ENCODE measurements around the gene PTTG1IP2.

Gene PTTG1IP2

GRCh38 chr7:90469554-90469953, at the start of gene PTTG1IP2:
TSS of gene PTTG1IP2 (plus strand) at chr7:90469639. CDS start at chr7:90469787, 148 bp downstream.
- no peak for DNase-seq (ENCODE audit: low spot score)
- in situ Hi-C loops (cut with MboI; ENCODE audit: low pct_unique_long_range_greater_than_20kb, low sequenced_read_pairs, unreplicated experiment): loop anchor here (25.0 kb wide), 1 partner anchor 568 kb away; no protein-coding TSS in a partner anchor
- no peak for TF ChIP-seq CTCF (IDR thresholded peaks at IDR 0.05; ENCODE audit: extremely low read depth, insufficient read depth, missing control alignments)

GRCh38 chr7:90421651-90422050, 47.8 kb upstream of the PTTG1IP2 start:
- in situ Hi-C loops (cut with MboI; ENCODE audit: low pct_unique_long_range_greater_than_20kb, low sequenced_read_pairs, unreplicated experiment): no loop called here
- no peak for DNase-seq (ENCODE audit: low spot score)
- TF ChIP-seq CTCF (IDR thresholded peaks at IDR 0.05; ENCODE audit: extremely low read depth, insufficient read depth, missing control alignments): no peak

- no peak for TF ChIP-seq CTCF (IDR thresholded peaks at IDR 0.05; ENCODE audit: extremely low read depth, insufficient read depth, missing control alignments)
- in situ Hi-C loops (cut with MboI; ENCODE audit: low pct_unique_long_range_greater_than_20kb, low sequenced_read_pairs, unreplicated experiment): loop anchor here (25.0 kb wide), 1 partner anchor 262 kb away; the partner anchor contains the start of gene STEAP1
- peak; percentile 56 for DNase-seq (ENCODE audit: low spot score)
These were observed 44.7 kb upstream of the PTTG1IP2 start for GRCh38 chr7:90424720-90425119.

GRCh38 chr7:90425376-90425775, 44.1 kb upstream of the PTTG1IP2 start:
- in situ Hi-C loops (cut with MboI; ENCODE audit: low pct_unique_long_range_greater_than_20kb, low sequenced_read_pairs, unreplicated experiment): loop anchor here (25.0 kb wide), 1 partner anchor 263 kb away; the partner anchor contains the start of gene STEAP1
- TF ChIP-seq CTCF (IDR thresholded peaks at IDR 0.05; ENCODE audit: extremely low read depth, insufficient read depth, missing control alignments): no peak

GRCh38 chr7:90430614-90431460, 38.6 kb upstream of the PTTG1IP2 start:
- no peak for DNase-seq (ENCODE audit: low spot score)
- no peak for TF ChIP-seq CTCF (IDR thresholded peaks at IDR 0.05; ENCODE audit: extremely low read depth, insufficient read depth, missing control alignments)
- in situ Hi-C loops (cut with MboI; ENCODE audit: low pct_unique_long_range_greater_than_20kb, low sequenced_read_pairs, unreplicated experiment): loop anchor here (25.0 kb wide), 1 partner anchor 269 kb away; the partner anchor contains the start of gene STEAP1

More at GRCh38 chr7:90425376-90425775, 44.1 kb upstream of the PTTG1IP2 start:
- no peak for DNase-seq (ENCODE audit: low spot score)

GRCh38 chr7:90432752-90433151, 36.7 kb upstream of the PTTG1IP2 start:
- in situ Hi-C loops (cut with MboI; ENCODE audit: low pct_unique_long_range_greater_than_20kb, low sequenced_read_pairs, unreplicated experiment): loop anchor here (25.0 kb wide), 1 partner anchor 270 kb away; the partner anchor contains the start of gene STEAP1
- DNase-seq (ENCODE audit: low spot score): no peak

More at GRCh38 chr7:90432752-90433151, 36.7 kb upstream of the PTTG1IP2 start:
- no peak for TF ChIP-seq CTCF (IDR thresholded peaks at IDR 0.05; ENCODE audit: extremely low read depth, insufficient read depth, missing control alignments)
